ENCODE data around the gene SCUBE1.
A peak's percentile ranks its signal among the peaks of the same experiment; 100 is the strongest.

SCUBE1 gene

DNA sequence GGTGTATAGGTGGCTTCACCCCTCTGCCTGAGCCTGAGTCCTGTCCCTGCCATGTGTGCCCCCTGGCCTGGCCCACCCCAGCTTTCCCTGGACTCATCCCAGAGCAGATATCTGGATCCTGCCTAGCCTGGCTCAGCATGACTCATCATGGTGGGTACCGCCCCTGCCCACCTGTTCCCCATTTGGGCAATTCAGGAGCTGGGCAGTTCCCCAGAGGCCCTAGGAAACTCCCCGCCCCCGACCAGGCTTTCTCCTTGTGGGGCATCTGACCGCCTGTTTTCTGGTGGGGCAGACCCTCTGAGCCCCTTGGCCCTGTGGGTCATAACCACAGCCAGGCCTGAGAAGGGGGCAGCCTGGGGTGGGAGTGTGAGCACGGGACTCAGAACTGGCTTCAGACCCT is 187.4 kb downstream of the SCUBE1 start:
- DNase-seq (ENCODE audit: low spot score), result no peak

DNA sequence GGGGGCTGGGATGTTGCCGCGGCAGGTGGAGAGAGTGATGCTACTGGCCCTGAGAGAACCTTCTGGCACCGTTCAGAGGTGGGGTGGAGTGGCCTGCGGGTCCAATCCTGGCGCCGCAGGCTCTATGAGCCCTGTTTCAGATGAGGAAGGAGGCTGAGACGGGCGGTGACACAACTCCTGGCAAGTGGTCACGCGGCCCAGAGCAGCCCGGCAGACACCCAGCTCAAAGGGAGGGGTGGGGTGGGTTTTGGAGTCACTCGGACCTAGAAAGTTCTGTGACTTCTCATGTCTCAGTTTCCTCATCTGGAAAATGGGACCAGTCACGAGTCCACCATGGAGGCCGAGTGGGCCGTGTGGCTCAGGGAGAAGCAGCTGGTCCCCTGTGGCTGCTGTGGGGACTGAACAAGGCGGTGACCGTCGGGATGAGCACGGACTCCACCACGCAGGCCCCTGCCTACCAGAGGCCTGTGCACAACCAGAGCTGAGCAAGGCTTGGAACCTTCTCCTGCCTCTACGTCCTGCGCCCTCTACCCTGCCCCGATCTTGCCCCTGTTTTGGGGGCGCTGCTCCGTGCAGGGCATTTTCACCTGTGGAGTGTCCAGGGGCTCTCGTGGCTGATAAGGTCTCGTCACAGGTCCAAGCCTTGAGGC is 188.2 kb downstream of the SCUBE1 start:
- DNase-seq (ENCODE audit: low spot score), result no peak

- no peak for DNase-seq (ENCODE audit: low spot score)
Measured at GRCh38 chr22:43153899-43154298, 189.3 kb downstream of the SCUBE1 start.

DNA sequence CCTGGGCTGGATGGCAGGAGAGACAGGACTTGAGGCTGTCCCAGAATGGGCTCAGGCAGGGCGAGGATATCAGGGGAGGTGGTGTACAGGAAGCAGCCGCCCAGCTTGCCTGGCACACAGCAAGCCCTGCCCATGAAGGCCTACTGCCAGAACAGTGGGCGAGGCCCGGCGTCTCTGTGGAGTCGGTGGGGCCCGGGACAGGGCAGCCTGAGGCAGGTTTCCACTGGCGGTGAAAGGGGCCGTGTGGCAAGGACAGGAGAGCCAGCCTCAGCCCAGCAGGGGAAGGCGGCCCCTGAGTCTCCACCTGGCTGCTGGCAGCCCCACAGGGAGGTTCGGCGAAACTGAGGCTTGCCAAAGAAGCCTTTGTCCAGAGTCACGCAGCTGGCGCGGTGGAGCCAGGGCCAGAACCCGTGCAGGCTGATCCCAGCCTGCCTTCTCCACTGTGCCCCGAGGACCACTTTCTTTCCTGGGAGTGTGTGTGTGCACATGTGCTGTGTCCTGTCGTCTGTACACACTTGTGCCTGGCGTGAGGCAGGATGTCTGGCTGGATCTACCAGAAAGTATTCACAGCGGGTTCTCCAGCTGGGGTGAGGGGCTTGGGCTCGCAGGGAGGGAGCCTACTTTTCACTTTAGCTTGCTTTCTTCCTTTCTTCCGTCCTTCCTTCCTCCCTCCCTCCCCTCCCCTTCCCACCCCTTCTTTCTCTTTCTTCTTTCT is 190.7 kb downstream of the SCUBE1 start:
- peak; percentile 43 for DNase-seq (ENCODE audit: low spot score)

GRCh38 chr22:43152003-43152356 is 191.2 kb downstream of the SCUBE1 start:
- no peak for DNase-seq (ENCODE audit: low spot score)

DNA sequence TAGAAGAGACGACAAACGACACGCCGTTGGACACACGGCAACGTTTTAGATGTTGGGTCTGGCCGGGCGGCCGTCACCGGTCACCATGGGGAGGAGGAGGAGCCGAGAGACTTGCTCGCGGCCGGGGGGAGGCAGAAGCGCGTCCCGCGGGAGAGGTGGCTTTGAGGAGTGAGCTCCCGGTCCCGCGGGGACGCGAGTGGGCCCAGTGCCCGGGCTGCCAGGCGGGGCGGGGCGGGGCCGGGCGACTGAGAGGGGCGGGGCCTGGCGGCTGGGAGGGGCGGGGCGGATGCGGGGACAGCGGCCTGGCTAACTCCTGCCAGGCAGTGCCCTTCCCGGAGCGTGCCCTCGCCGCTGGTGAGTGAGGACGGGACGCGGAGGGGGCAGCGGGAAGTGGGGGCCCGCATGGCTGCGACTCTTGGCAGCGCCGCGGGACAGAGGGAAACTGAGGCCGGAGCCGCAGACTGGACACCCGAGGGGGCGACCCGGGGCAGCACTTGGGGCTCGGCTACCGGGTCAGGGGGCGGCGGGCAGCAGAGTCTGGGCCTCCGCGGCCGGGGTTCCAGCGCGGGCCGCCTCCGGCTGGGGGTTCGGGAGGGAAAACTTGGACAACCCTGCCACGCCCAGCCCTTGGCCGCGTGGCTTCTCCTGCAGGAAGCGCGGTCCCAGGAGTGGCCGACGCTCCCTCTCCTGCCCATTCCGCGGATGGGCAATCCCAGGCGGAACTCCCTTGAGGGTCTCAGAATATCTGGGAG is 191.7 kb downstream of the SCUBE1 start, which contains the start of gene TSPO:
TSS of gene TSPO (plus strand) at position 309 of the 752 bp plus-strand sequence. CDS start 7,680 bp downstream, outside the sequence.
- DNase-seq (ENCODE audit: low spot score), result no peak

GRCh38 chr22:43150731-43151206 is 192.4 kb downstream of the SCUBE1 start:
- no peak for DNase-seq (ENCODE audit: low spot score)

- peak; percentile 60 for DNase-seq (ENCODE audit: low spot score)
Measured at GRCh38 chr22:43148581-43148980, 194.6 kb downstream of the SCUBE1 start.

DNA sequence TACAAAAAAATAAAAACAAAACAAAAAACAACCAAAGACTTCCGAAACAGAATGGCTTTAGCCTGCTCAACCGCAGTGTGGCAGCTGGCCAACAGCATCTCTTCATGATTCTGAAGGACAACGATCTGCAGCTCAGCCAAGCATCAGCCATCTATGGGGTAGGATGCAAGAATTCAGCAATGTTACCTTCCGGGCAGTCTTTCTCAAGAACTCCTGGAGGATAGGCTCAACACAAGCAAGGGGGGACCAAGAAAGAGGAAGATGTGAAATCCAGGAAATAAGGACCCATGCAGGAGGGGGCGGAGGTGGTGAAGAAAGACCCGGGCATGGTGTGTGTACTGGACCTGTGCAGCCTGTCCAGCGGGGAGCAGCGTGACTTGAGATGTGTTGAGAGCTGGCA is 195.4 kb downstream of the SCUBE1 start:
- DNase-seq (ENCODE audit: low spot score), result no peak

Measured in NAMALWA (cell line).